GM18502 (cell line): ENCODE measurements around the gene DENND2A.
"Not testable (repeated sequence)": the region's sequence is repeated elsewhere in the genome, so short reads cannot be mapped to it uniquely, and the experiment has no call there.

Experiments used
- ATAC-seq: cut with Tn5 transposase; IDR thresholded peaks from one replicate; pipeline ENCODE4 v1.9.1; 2021; ENCODE audit warnings: mild to moderate bottlenecking; ENCODE audit not compliant: unreplicated experiment, poor library complexity

Gene DENND2A

GRCh38 chr7:140649556-140650205 is 9.1 kb upstream of the DENND2A start:
- no peak for ATAC-seq

- ATAC-seq: peak; percentile 75
Measured at GRCh38 chr7:140646931-140647647, 6.5 kb upstream of the DENND2A start.

- ATAC-seq: no peak
Measured at GRCh38 chr7:140645166-140645900, 4.7 kb upstream of the DENND2A start.

- ATAC-seq: not testable (repeated sequence)
Measured at GRCh38 chr7:140644761-140645160, 4.1 kb upstream of the DENND2A start.

- ATAC-seq: no peak
Measured at GRCh38 chr7:140643416-140643815, 2.8 kb upstream of the DENND2A start.

GRCh38 chr7:140641524-140642195 is 1.0 kb upstream of the DENND2A start:
- ATAC-seq: no peak

- ATAC-seq: no peak
Measured at GRCh38 chr7:140640060-140640637, 464 bp downstream of the DENND2A start.

- no peak for ATAC-seq
Measured at GRCh38 chr7:140639366-140640053, 1.1 kb downstream of the DENND2A start.

GRCh38 chr7:140638173-140638791 is 2.3 kb downstream of the DENND2A start:
- no peak for ATAC-seq

- ATAC-seq: no peak
Measured at GRCh38 chr7:140637400-140637799, 3.2 kb downstream of the DENND2A start.

GRCh38 chr7:140635816-140636215 is 4.8 kb downstream of the DENND2A start:
- ATAC-seq: no peak

GRCh38 chr7:140635345-140635744 is 5.3 kb downstream of the DENND2A start:
- ATAC-seq: no peak

GRCh38 chr7:140631602-140632001 is 9.0 kb downstream of the DENND2A start:
- ATAC-seq: no peak

GRCh38 chr7:140631021-140631420 is 9.6 kb downstream of the DENND2A start:
- ATAC-seq: no peak

- ATAC-seq: no peak
Measured at GRCh38 chr7:140625908-140626868, 14.4 kb downstream of the DENND2A start.

- ATAC-seq: not testable (repeated sequence)
Measured at GRCh38 chr7:140625192-140625558, 15.4 kb downstream of the DENND2A start.

- ATAC-seq: no peak
Measured at GRCh38 chr7:140624392-140625191, 16.0 kb downstream of the DENND2A start.

GRCh38 chr7:140623980-140624379 is 16.6 kb downstream of the DENND2A start:
- no peak for ATAC-seq
